OCI-LY1 (cell line): ENCODE measurements around the gene DPP6.

ENCODE experiments used
- H2AFZ ChIP-seq: fragments of 200-600 bp; sonication (generic), shearing (Covaris generic); 2 replicates; pipeline ENCODE4 v1.6.0; 2014; ENCODE audit warnings: antibody characterized with exemption, mild to moderate bottlenecking, low read length
- H3F3A ChIP-seq: fragments of 200-600 bp; sonication (generic), shearing (Covaris generic); 2 replicates; pipeline ENCODE4 v1.6.0; 2014; ENCODE audit warnings: mild to moderate bottlenecking, antibody characterized with exemption, low read length, moderate library complexity; ENCODE audit not compliant: insufficient read depth
- H3K27ac ChIP-seq: fragments of 200-600 bp; sonication (generic); 2 replicates; pipeline ENCODE4 v1.5.1; 2014; ENCODE audit warnings: low read length, mixed run types, mild to moderate bottlenecking, low read depth; ENCODE audit not compliant: poor library complexity, severe bottlenecking
- H3K27me3 ChIP-seq: fragments of 200-600 bp; sonication (generic); 2 replicates; pipeline ENCODE4 v1.6.0; 2014; ENCODE audit warnings: antibody characterized with exemption, mild to moderate bottlenecking, low read length, moderate library complexity; ENCODE audit not compliant: insufficient read depth
- H3K36me3 ChIP-seq: fragments of 200-600 bp; sonication (generic); 2 replicates; pipeline ENCODE4 v1.6.1; 2014; ENCODE audit warnings: mild to moderate bottlenecking, antibody characterized with exemption, low read length, moderate library complexity, mixed read lengths; ENCODE audit not compliant: insufficient read depth
- H3K4me1 ChIP-seq: fragments of 200-600 bp; sonication (generic); 2 replicates; pipeline ENCODE4 v1.5.1; 2014; ENCODE audit warnings: mild to moderate bottlenecking, low read length, moderate library complexity; ENCODE audit not compliant: insufficient read depth, severe bottlenecking
- H3K4me2 ChIP-seq: fragments of 200-600 bp; sonication (generic), shearing (Covaris generic); 2 replicates; pipeline ENCODE4 v1.6.1; 2014; ENCODE audit warnings: low read length
- H3K4me3 ChIP-seq: fragments of 200-600 bp; sonication (generic); 2 replicates; pipeline ENCODE4 v1.5.1; 2014; ENCODE audit warnings: low read length, low read depth, mild to moderate bottlenecking, mixed read lengths; ENCODE audit not compliant: poor library complexity, severe bottlenecking
- H3K79me2 ChIP-seq: fragments of 200-600 bp; shearing (Covaris generic); 2 replicates; pipeline ENCODE4 v1.6.1; 2016; ENCODE audit warnings: mixed run types, low read length, mixed read lengths; ENCODE audit not compliant: insufficient read depth
- H3K9ac ChIP-seq: fragments of 200-600 bp; sonication (generic), shearing (Covaris generic); 2 replicates; pipeline ENCODE4 v1.6.1; 2014; ENCODE audit warnings: mild to moderate bottlenecking, low read length, mixed read lengths
- H3K9me2 ChIP-seq: fragments of 200-600 bp; sonication (generic), shearing (Covaris generic); 2 replicates; pipeline ENCODE4 v1.6.1; 2014; ENCODE audit warnings: low read depth, mild to moderate bottlenecking, low read length, mixed read lengths
- H3K9me3 ChIP-seq: fragments of 200-600 bp; shearing (Covaris generic); 2 replicates; pipeline ENCODE4 v1.6.1; 2014; ENCODE audit warnings: low read length, mixed read lengths
- H4K20me1 ChIP-seq: fragments of 200-600 bp; sonication (generic), shearing (Covaris generic); 2 replicates; pipeline ENCODE4 v1.6.0; 2016; ENCODE audit warnings: mild to moderate bottlenecking, low read length; ENCODE audit not compliant: insufficient read depth
- CTCF ChIP-seq: fragments of 200-600 bp; sonication (generic), shearing (Covaris generic); IDR thresholded peaks from 2 replicates; pipeline ENCODE4 v1.5.1; 2017; ENCODE audit warnings: mild to moderate bottlenecking, antibody characterized with exemption, low read length, moderate library complexity, mixed read lengths
- EZH2 ChIP-seq: fragments of 200-600 bp; sonication (generic), shearing (Covaris generic); IDR thresholded peaks from 2 replicates; pipeline ENCODE4 v1.8.0; 2017; ENCODE audit warnings: borderline replicate concordance, mixed run types, mild to moderate bottlenecking, antibody characterized with exemption, low read length, moderate library complexity, mixed read lengths

Gene DPP6

GRCh38 chr7:154438571-154439367 is 386.6 kb downstream of the DPP6 start:
- no peaks in the 10 kb centered on the region for H3K36me3 ChIP-seq

GRCh38 chr7:154440058-154440457 is 387.9 kb downstream of the DPP6 start:
- no peaks in the 10 kb centered on the region for H3F3A ChIP-seq
- H3K27ac ChIP-seq, result no peak overlapping the region
- no peaks in the 10 kb centered on the region for H3K36me3 ChIP-seq
- H3K9ac ChIP-seq, result no peak overlapping the region
- no peaks in the 10 kb centered on the region for H3K9me2 ChIP-seq
- no peaks in the 10 kb centered on the region for H3K27me3 ChIP-seq
- no peaks in the 10 kb centered on the region for H4K20me1 ChIP-seq
- no peak overlapping the region for H3K4me2 ChIP-seq
- TF ChIP-seq CTCF (no peak), EZH2 (no peak)
- no peaks in the 10 kb centered on the region for H3K4me1 ChIP-seq
- H3K4me3 ChIP-seq, result no peak overlapping the region
- no peaks in the 10 kb centered on the region for H3K79me2 ChIP-seq
- no peak overlapping the region for H2AFZ ChIP-seq
- H3K9me3 ChIP-seq, result no peaks in the 10 kb centered on the region

More at GRCh38 chr7:154438571-154439367, 386.6 kb downstream of the DPP6 start:
- no peaks in the 10 kb centered on the region for H3K9me3 ChIP-seq
- no peaks in the 10 kb centered on the region for H3K79me2 ChIP-seq
- H3K27ac ChIP-seq, result no peak overlapping the region
- H3K9me2 ChIP-seq, result no peaks in the 10 kb centered on the region
- H3K4me1 ChIP-seq, result no peaks in the 10 kb centered on the region
- H4K20me1 ChIP-seq, result no peaks in the 10 kb centered on the region
- no peaks in the 10 kb centered on the region for H3K27me3 ChIP-seq
- TF ChIP-seq EZH2, result no peak
- no peak for TF ChIP-seq CTCF
- H3K4me2 ChIP-seq, result no peak overlapping the region
- H2AFZ ChIP-seq, result no peak overlapping the region
- no peak overlapping the region for H3K9ac ChIP-seq
- H3K4me3 ChIP-seq, result no peak overlapping the region
- H3F3A ChIP-seq, result no peaks in the 10 kb centered on the region

- Histone ChIP-seq H3K9ac (no peak overlapping the region), H3F3A (no peaks in the 10 kb centered on the region), H3K4me2 (no peak overlapping the region), H2AFZ (no peak overlapping the region), H4K20me1 (no peaks in the 10 kb centered on the region), H3K27me3 (no peaks in the 10 kb centered on the region), H3K36me3 (no peaks in the 10 kb centered on the region), H3K4me3 (no peak overlapping the region), H3K27ac (no peak overlapping the region), H3K9me2 (no peaks in the 10 kb centered on the region), H3K9me3 (no peaks in the 10 kb centered on the region), H3K4me1 (no peaks in the 10 kb centered on the region), H3K79me2 (no peaks in the 10 kb centered on the region)
- no peak for TF ChIP-seq EZH2
- TF ChIP-seq CTCF, result no peak
Measured at GRCh38 chr7:154440651-154441050, 388.5 kb downstream of the DPP6 start.
